Liver (tissue), 9 donors: Measurements from ENCODE around the gene QSOX1. TPM values are rescaled to one million over a fixed set of nuclear protein-coding genes. Genes with fewer than 3 reads are reported as not detected.

Source experiments
- DNase-seq: peaks from one replicate; pipeline ENCODE4 v3.0.0-alpha.2; 2017; ENCODE audit warnings: low spot score
- H3K27ac ChIP-seq, 2 donors: one replicate each; pipeline ENCODE4 v1.7.0; 2013; ENCODE audit warnings: inconsistent platforms in 2 of 2, low read length in 2 of 2, control low read depth in 1 of 2, low read depth in 1 of 2, mild to moderate bottlenecking in 1 of 2
- H3K27me3 ChIP-seq, 4 donors: one replicate each; pipeline versions ENCODE4 v1.6.1 to v1.7.0; 2013; ENCODE audit warnings: low read length in 3 of 4, inconsistent platforms in 1 of 4, mild to moderate bottlenecking in 1 of 4, moderate library complexity in 1 of 4; ENCODE audit not compliant: control insufficient read depth in 4 of 4, insufficient read depth in 4 of 4
- H3K36me3 ChIP-seq, 4 donors: one replicate each; pipeline versions ENCODE4 v1.6.1 to v1.7.0; 2013; ENCODE audit warnings: low read length in 3 of 4, mild to moderate bottlenecking in 3 of 4, low read depth in 1 of 4, moderate library complexity in 1 of 4; ENCODE audit not compliant: control insufficient read depth in 4 of 4, insufficient read depth in 3 of 4
- H3K4me1 ChIP-seq, 4 donors: one replicate each; pipeline versions ENCODE4 v1.6.1 to v1.7.0; 2013; ENCODE audit warnings: low read length in 3 of 4, mild to moderate bottlenecking in 3 of 4, moderate library complexity in 1 of 4; ENCODE audit not compliant: control insufficient read depth in 4 of 4, insufficient read depth in 4 of 4
- H3K4me3 ChIP-seq, 3 donors: one replicate each; pipeline versions ENCODE4 v1.6.1 to v1.7.0; 2013; ENCODE audit warnings: low read length in 3 of 3, control low read depth in 1 of 3, low read depth in 1 of 3, mild to moderate bottlenecking in 1 of 3
- H3K9ac ChIP-seq, 2 donors: one replicate each; pipeline ENCODE4 v1.7.0; 2013; ENCODE audit warnings: low read length in 2 of 2, mild to moderate bottlenecking in 2 of 2, moderate library complexity in 2 of 2, control low read depth in 1 of 2, low read depth in 1 of 2
- H3K9me3 ChIP-seq, 4 donors: one replicate each; pipeline versions ENCODE4 v1.6.1 to v1.7.0; 2013; ENCODE audit warnings: low read length in 3 of 4; ENCODE audit not compliant: control insufficient read depth in 4 of 4
- EGR1 ChIP-seq, 2 donors: IDR thresholded peaks; 2 replicates each; pipeline ENCODE4 v1.6.1; 2016 to 2018; ENCODE audit warnings: antibody characterized with exemption in 2 of 2, low read depth in 2 of 2
- GABPA ChIP-seq, 2 donors: IDR thresholded peaks in 1 of 2; conservative IDR thresholded peaks in 1 of 2; 2 replicates each; pipeline ENCODE4 v1.6.1; 2016; ENCODE audit warnings: antibody characterized with exemption in 2 of 2, mild to moderate bottlenecking in 1 of 2, moderate library complexity in 1 of 2
- HNF4A ChIP-seq, 2 donors: conservative IDR thresholded peaks; 2 replicates each; pipeline ENCODE4 v1.6.1; 2016; ENCODE audit warnings: antibody characterized with exemption in 2 of 2, mild to moderate bottlenecking in 2 of 2
- NR2F2 ChIP-seq: IDR thresholded peaks from 2 replicates; pipeline ENCODE4 v1.6.1; 2016; ENCODE audit warnings: antibody characterized with exemption
- RAD21 ChIP-seq, 2 donors: IDR thresholded peaks; 2 replicates each; pipeline ENCODE4 v1.6.1; 2016; ENCODE audit warnings: antibody characterized with exemption in 2 of 2, mild to moderate bottlenecking in 2 of 2
- RXRA ChIP-seq, 2 donors: IDR thresholded peaks; 2 replicates each; pipeline ENCODE4 v1.6.1; 2017 to 2018; ENCODE audit warnings: antibody characterized with exemption in 2 of 2, mild to moderate bottlenecking in 1 of 2
- SP1 ChIP-seq: IDR thresholded peaks from 2 replicates; pipeline ENCODE4 v1.6.1; 2018; ENCODE audit warnings: antibody characterized with exemption, mild to moderate bottlenecking
- WGBS: extraction: QIAGEN DNeasy Blood & Tissue Kit; methylation state at CpG from one replicate; pipeline ENCODE4 v1.1.7; 2013; 5-methylcytosine and 5-hydroxymethylcytosine counted together
- polyA plus RNA-seq, 2 donors: library from polyadenylated mRNA; stranded (reverse) in 1 of 2; unstranded in 1 of 2; fragments of 200-250 nt in 1 of 2; fragments of >200 nt in 1 of 2; fragmentation: Nextera tagmentation in 1 of 2; extraction: Ambion mirVana in 1 of 2; gene quantifications; one replicate each; pipeline versions ENCODE4 v1.2.1 to v1.2.3, GENCODE V29; 2013 to 2015
- total RNA-seq, 2 donors: library from RNA; depleted of rRNA; stranded (reverse); fragments of >200 nt; gene quantifications; one replicate each; pipeline ENCODE4 v1.2.3, GENCODE V29; 2014
- TF ChIP-seq, protein P1 (sequence below): IDR thresholded peaks from 2 replicates; pipeline ENCODE4 v1.6.1; 2016; ENCODE audit warnings: antibody characterized with exemption, mild to moderate bottlenecking
- TF ChIP-seq, protein P2 (sequence below): IDR thresholded peaks from 2 replicates; pipeline ENCODE4 v1.6.1; 2016; ENCODE audit warnings: antibody characterized with exemption
- donor health status: healthy.
- donor health status: healthy.
- donor health status: healthy.
- donor health status: healthy.
- donor health status: healthy.

The QSOX1 gene
- total and polyA plus RNA-seq, 4 donors: 14.3 to 49.2 (median 38.1) TPM

DNA sequence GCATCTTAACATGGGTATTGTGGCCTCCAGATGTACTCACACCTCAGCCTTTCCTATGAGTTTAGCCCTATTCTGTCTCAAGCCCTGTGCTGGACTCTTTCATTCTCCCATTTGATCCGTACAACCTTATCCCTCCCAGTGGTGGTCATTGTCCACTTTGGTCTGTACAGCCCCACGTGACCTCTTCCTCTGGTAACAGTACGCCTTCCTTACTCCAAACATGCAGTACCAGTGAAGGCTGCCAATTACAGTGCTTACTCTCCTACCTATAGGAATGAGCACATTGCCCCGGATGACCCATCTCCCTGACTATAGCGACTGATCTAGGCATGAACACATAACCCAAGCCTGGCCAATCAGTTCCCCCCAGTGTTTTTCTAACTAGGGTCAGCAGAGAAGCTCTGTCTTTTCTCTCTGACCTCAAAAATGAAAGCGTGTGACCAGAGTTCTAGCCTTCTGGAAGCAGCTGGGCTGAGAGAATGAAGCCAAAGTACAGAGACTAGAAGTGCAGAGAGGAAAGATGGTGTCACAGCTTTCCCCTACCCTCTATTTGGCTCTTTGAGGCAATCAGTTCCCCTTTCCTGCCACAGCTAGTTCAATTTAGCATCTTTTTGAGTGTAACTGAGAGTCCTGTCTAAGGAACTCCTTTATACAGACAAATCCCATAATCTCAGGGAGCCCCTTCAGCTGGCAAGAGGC lies 9.9 kb upstream of the QSOX1 start:
- Histone ChIP-seq H3K4me3 (no peak overlapping the region), H3K4me1 (no peaks in the 10 kb centered on the region), H3K36me3 (no peaks in the 10 kb centered on the region), H3K9me3 (no peaks in the 10 kb centered on the region), H3K9ac (no peak overlapping the region), H3K27me3 (peaks cover 0 to 3% (median 0%) of the 10 kb centered on the region in 4 donors), H3K27ac (no peak overlapping the region)
- TF ChIP-seq RXRA (IDR thresholded peaks at IDR 0.05) (no peak), SP1 (no peak), RAD21 (IDR thresholded peaks at IDR 0.05) (no peak), EGR1 (IDR thresholded peaks at IDR 0.05; ENCODE audit: low read depth in 2 of 2) (no peak), NR2F2 (no peak)
- TF ChIP-seq, protein P1, sequence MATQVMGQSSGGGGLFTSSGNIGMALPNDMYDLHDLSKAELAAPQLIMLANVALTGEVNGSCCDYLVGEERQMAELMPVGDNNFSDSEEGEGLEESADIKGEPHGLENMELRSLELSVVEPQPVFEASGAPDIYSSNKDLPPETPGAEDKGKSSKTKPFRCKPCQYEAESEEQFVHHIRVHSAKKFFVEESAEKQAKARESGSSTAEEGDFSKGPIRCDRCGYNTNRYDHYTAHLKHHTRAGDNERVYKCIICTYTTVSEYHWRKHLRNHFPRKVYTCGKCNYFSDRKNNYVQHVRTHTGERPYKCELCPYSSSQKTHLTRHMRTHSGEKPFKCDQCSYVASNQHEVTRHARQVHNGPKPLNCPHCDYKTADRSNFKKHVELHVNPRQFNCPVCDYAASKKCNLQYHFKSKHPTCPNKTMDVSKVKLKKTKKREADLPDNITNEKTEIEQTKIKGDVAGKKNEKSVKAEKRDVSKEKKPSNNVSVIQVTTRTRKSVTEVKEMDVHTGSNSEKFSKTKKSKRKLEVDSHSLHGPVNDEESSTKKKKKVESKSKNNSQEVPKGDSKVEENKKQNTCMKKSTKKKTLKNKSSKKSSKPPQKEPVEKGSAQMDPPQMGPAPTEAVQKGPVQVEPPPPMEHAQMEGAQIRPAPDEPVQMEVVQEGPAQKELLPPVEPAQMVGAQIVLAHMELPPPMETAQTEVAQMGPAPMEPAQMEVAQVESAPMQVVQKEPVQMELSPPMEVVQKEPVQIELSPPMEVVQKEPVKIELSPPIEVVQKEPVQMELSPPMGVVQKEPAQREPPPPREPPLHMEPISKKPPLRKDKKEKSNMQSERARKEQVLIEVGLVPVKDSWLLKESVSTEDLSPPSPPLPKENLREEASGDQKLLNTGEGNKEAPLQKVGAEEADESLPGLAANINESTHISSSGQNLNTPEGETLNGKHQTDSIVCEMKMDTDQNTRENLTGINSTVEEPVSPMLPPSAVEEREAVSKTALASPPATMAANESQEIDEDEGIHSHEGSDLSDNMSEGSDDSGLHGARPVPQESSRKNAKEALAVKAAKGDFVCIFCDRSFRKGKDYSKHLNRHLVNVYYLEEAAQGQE: no peak
- TF ChIP-seq, protein P2, sequence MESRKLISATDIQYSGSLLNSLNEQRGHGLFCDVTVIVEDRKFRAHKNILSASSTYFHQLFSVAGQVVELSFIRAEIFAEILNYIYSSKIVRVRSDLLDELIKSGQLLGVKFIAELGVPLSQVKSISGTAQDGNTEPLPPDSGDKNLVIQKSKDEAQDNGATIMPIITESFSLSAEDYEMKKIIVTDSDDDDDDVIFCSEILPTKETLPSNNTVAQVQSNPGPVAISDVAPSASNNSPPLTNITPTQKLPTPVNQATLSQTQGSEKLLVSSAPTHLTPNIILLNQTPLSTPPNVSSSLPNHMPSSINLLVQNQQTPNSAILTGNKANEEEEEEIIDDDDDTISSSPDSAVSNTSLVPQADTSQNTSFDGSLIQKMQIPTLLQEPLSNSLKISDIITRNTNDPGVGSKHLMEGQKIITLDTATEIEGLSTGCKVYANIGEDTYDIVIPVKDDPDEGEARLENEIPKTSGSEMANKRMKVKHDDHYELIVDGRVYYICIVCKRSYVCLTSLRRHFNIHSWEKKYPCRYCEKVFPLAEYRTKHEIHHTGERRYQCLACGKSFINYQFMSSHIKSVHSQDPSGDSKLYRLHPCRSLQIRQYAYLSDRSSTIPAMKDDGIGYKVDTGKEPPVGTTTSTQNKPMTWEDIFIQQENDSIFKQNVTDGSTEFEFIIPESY: no peak
- no peak for DNase-seq
- WGBS: 79% methylated on average over 6 of the region's 6 CpGs

DNA sequence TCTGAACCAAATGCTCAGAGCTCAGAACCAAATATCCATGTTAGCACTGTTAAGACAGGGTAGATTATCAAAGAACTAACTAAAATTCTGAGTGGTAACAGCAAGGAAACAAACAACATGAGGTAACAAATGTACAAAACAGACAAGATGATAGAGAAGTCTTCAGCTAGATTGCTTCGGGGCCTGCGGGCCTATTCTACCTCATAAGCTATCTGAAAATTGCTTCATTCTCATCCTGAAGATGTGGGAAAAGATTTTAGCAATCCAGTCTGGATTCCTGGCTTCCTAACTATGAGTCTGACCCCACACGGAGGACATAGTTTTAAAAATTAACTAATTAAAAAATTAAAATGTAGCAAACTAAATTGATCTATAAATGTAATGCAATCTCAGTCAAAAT lies 9.2 kb upstream of the QSOX1 start:
- TF ChIP-seq NR2F2 (no peak), RAD21 (IDR thresholded peaks at IDR 0.05) (no peak), GABPA (IDR thresholded peaks at IDR 0.05 in 1 of 2, conservative IDR thresholded peaks at IDR 0.05 in 1 of 2) (no peak), RXRA (IDR thresholded peaks at IDR 0.05) (no peak), HNF4A (conservative IDR thresholded peaks at IDR 0.05) (no peak)
- TF ChIP-seq, protein P1: no peak
- TF ChIP-seq, protein P2: no peak
- DNase-seq: no peak
- no peak overlapping the region for H3K9ac ChIP-seq
- no peaks in the 10 kb centered on the region for H3K4me1 ChIP-seq
- no peak overlapping the region for H3K27ac ChIP-seq
- H3K27me3 ChIP-seq: no peaks in the 10 kb centered on the region
- no peaks in the 10 kb centered on the region for H3K36me3 ChIP-seq
- WGBS: 92% methylated on average over 3 of the region's 3 CpGs
- H3K9me3 ChIP-seq: no peaks in the 10 kb centered on the region
- no peak overlapping the region for H3K4me3 ChIP-seq
